Stimulated activated CD8-positive, alpha-beta memory T cell treated with anti-CD3 and anti-CD28 coated beads, Interleukin-4, amount 100 ng/mL, for 24 hours (primary cell): Measurements from ENCODE around the gene SPEF2.
A peak's percentile ranks its signal among the peaks of the same experiment; 100 is the strongest.

Experiments
- DNase-seq: peaks from one replicate; pipeline ENCODE4 v3.0.0-alpha.2; 2020; ENCODE audit warnings: low read depth

The SPEF2 gene, protein sequence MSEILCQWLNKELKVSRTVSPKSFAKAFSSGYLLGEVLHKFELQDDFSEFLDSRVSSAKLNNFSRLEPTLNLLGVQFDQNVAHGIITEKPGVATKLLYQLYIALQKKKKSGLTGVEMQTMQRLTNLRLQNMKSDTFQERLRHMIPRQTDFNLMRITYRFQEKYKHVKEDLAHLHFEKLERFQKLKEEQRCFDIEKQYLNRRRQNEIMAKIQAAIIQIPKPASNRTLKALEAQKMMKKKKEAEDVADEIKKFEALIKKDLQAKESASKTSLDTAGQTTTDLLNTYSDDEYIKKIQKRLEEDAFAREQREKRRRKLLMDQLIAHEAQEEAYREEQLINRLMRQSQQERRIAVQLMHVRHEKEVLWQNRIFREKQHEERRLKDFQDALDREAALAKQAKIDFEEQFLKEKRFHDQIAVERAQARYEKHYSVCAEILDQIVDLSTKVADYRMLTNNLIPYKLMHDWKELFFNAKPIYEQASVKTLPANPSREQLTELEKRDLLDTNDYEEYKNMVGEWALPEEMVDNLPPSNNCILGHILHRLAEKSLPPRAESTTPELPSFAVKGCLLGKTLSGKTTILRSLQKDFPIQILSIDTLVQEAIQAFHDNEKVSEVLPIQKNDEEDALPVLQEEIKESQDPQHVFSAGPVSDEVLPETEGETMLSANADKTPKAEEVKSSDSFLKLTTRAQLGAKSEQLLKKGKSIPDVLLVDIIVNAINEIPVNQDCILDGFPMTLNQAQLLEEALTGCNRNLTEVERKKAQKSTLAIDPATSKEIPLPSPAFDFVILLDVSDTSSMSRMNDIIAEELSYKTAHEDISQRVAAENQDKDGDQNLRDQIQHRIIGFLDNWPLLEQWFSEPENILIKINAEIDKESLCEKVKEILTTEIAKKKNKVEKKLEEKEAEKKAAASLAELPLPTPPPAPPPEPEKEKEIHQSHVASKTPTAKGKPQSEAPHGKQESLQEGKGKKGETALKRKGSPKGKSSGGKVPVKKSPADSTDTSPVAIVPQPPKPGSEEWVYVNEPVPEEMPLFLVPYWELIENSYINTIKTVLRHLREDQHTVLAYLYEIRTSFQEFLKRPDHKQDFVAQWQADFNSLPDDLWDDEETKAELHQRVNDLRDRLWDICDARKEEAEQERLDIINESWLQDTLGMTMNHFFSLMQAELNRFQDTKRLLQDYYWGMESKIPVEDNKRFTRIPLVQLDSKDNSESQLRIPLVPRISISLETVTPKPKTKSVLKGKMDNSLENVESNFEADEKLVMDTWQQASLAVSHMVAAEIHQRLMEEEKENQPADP (N-terminal part only)

DNA sequence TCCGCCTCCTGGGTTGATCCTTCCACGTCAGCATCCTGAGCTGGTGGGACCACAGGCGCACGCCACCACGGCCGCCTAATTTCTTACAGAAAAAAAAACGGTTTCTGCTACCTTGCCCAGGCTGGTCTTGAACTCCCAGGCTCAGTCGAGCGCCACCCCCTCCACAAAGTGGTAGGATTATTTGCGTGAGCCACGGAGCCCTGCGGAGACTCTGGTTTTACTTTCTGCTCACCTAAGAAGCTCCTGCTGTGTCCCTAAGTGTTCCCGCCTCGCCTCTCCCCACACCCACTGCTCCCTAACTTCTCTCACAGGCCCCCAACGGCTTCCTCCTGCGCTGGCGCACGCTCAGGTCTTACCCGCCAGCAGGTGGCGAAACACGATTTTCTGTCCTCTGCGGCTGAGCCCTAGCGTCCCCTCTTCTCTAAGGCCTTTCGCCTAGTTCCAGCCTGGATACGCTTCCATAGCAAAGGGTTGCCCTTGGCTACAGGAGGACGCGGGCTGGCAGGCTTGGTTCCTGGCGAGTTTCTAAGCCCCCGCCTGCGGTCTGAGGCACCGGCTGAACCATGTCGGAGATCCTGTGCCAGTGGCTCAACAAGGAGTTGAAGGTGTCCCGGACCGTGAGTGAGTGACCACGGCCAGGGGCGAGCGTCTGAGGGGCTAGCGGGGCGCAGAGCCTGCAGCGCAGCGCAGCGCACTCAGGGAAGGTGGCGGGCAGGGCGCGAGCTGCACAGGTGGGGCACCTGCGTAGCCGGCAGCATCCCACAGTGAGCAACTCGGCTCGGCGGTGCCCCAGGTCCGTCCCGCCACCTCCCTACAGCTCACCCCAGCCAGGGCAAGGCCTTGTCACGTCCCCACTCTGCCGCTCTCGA lies at the start of gene SPEF2:
Gene SPEF2 (plus strand): TSS at position 429 of the 869 bp plus-strand sequence. CDS start 135 bp downstream, at position 564.
- peak; percentile 57 for DNase-seq

DNA sequence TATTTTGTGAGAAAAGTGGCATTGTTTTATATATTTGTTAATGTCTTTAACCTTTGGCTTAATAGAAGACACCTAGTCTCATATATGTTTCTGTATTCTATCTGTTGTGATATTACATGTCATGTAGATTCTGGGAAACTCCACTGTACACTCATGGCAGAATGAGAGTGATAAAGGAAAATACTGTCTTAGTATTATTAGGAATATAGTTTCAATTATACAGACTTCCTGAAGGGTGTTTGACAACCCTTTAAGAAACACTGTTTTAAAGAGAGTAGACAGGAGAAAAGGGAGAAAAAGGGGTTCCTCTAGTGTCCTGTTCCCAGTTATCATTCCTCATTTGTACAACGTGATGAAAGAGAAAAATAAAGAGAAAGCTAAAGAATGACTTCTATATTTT lies 42.1 kb upstream of the SPEF2 start:
- DNase-seq = no peak

DNA sequence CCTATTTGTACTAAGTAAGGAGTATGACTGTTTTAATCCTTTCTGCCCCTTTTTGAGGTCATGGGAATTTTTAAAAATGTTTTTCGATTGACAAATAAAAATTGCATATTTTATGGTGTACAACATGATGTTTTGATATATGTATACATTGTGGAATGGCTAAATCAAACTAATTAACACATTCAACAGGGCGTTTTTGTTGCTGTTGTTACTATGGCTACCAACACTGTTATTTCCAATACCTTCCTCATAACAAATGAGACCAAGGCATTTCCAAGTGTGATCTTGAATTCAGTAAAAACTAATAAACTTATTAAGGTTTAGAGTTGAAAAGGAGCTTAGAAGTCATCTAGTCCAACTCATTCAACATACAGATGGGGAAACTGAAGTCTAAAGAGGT lies 30.2 kb upstream of the SPEF2 start:
- DNase-seq = no peak

DNA sequence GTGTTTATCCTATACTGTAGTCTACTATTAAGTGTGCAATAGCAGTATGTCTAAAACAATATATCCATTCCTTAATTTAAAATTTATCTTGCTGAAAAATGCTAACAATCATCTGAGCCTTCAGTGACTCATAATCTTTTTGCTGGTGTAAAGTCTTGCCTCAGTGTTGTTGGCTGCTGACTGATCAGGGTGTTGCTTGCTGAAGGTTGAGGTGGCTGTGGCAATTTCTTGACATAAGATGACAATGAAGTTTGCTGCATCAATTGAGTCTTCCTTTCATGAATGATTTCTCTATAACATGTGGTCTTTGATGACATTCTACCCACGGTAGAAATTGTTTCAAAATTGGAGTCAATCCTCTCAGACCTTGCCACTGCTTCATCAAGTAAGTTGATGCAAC lies 24.3 kb upstream of the SPEF2 start:
- no peak for DNase-seq

DNA sequence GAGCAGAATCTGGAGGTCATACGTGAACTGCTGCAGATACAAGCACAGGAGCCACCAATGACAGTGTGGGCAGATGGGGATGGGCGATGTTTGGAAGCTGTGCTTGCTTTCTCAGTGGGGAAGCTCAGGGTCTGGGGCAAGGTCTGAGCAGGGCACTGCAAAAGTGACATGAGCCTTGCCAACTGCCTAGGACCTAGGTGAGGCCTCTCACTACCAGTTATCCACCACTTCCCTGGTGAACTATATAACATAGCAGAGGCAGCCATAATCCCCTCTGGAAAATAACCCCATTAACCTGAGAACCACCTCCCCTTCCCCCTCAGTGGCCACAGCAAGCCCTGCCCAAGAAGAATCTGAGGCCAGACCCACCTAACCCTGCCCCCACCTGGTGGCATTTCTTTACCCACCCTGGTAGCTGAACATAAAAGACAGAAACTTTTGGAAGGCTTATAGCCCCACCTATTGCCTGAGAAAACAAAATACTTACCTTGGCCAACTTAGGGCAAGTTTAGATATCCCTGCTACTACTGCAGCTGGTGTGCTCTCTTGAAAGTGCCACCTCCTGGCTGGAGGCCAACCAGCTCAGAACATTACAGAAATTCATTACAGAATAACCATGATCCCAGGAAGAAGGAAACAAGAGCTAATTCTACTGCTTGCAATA lies 18.8 kb upstream of the SPEF2 start:
- DNase-seq = no peak

DNA sequence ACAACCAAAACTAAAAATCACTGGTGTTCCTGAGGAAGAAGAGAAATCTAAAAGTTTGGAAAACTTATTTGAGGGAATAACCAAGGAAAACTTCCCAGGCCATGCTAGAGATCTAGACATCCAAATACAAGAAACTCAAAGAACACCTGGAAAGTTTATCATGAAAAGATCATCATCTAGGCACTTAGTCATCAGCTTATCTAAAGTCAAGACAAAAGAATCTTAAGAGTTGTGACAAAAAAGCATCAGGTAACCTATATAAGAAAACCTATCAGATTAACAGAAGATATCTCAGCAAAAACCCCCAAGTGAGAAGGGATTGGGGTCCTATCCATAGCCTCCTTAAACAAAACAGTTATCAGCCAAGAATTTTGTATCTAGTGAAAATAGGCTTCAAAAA lies 17.1 kb upstream of the SPEF2 start:
- no peak for DNase-seq

DNA sequence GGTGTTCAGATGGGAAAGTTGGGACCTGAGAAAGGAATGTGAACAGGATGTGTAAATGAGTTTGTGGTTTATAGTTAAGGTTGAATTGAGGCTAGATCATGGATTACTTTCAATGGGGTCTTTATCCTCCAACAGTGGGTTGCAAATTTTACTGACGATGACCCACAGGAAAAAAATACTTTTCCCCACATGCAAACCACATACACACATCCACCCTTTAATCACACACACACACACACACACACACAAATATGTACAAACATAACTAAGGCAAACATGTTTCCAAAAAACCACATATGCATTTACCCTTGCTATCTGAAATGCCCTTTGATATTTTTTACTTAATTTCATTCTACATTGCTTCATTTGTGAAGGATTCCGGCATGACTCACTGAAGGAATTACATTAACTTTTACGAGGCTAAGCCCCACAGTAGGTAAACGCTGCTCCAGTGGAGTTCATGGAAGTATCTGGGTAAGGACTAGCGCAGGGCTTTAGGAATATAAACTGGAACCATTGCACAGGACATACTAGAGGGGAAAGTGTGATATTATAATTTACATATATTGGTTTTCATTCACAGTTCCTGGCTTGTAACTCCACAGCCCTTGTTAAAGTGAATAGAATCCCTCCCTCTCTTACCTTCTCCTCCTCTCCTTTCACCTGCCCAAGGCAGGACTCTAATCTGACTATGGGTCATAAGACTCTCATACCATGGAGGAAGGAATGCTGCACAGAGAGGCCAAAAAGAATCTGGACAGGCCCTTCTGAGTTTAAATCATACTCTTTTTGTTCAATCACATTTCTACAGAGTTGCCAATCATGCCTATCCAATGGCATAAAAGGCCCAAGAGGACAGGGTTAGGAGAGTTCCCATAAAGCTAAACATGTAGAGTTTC lies 8.5 kb upstream of the SPEF2 start:
- DNase-seq = no peak

DNA sequence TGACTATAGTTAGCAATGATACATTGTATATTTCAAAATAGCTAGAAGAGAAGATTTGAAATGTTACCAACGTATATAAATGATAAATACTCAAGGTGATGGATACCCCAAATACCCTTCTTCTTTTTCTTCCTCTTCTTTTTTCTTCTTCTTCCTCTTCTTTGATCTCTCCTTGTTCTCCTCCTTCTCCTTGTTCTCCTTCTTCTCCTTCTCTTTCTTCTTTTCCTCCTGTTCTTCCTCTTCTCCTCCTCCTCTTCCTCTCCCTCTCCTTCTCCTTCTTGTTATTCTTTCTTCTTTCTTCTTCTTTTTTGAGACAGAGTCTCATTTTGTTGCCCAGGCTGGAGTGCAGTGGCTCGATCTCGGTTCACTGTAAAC lies 616 bp upstream of the SPEF2 start:
- DNase-seq = no peak

DNA sequence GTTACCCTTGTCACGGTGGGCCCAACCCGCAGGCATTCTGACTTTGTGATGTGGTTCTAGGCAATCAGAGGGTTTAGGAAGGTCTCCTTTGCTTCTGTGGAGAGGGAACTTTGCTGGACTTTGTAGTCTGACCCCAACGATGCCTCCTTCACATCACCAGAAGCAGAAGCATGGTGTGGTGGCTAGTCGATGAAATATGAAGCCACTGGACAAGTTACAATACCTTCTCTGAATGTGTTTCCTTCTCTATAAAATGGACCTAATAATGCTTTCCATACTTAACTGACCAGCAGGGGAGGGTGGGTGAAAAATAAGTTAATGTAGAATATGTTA lies 607 bp downstream of the SPEF2 start:
- no peak for DNase-seq

DNA sequence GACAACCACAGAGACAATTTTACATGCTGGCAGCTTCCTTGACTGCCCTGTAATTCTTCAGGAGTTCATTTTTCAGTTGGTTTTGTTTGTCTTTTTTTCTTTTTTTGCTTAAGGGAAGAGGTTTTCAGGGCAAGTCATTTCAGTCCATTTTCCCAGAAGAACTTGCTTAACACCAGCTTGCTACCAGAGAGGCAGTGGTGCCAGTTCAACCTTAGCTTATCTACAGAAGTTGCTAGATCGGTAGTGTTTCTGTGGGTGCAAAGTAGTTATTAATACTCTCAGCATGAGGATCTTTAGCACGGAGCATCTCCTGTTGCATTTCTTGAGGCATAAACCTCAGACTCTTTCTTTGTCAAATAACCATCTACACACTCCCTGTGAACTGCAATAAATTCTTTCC lies 1.1 kb downstream of the SPEF2 start:
- no peak for DNase-seq

DNA sequence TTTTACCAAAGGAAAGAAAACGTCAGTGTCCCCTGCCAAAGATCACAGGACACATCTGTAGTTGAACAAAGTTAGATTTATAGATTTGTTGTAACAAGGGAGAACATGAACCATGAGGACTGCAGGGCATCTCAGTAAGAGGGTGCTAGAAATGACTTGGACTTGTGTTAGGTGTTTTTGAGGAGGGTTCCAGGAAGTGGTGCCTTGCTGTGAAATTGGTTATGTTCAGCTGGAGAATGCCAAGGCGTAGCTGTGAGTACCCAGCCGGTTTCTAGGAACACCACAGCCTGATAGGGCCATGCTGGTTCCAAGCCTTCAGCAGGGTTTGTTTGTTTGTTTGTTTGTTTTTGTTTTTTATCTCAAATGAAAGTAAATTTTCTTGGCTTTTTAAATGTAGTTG lies 5.3 kb downstream of the SPEF2 start:
- DNase-seq = no peak

DNA sequence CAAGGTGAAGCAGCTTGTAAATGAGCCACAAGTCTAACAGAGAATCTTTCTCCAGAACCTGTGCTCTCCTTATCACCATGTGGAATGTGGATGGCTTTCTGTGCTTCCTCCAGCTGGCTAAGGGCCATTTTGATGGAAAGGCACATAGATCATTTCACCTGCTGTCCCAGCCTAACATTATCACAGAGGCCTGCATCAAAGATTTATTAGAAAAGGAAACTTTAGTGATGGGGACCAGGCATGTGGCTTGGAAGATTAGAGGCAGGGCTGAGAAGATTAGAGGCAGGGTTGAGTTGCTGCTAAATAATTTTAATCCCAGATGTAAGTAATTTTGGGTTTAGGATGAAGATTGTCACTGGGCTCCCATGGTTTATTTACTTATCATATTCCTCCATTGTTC lies 6.3 kb downstream of the SPEF2 start:
- DNase-seq = no peak

DNA sequence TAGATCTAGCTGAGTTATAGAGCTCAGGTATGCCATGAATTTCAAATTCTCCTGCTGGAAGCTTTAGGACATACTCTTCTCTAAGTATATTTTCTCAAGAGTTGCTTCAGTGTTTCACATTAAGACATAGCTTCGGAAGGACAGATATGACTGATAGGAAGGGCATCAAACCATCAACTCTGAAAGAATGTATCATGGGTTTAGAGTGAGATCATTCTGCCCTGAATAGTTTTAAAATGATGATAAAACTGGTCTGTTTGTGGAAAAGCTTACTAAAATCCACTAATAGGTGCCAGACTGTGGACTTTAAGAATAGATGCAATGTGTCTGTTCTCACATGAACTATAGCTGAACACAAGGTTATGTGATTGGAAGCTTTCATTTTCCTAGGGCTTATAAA lies 8.4 kb downstream of the SPEF2 start:
- no peak for DNase-seq

DNA sequence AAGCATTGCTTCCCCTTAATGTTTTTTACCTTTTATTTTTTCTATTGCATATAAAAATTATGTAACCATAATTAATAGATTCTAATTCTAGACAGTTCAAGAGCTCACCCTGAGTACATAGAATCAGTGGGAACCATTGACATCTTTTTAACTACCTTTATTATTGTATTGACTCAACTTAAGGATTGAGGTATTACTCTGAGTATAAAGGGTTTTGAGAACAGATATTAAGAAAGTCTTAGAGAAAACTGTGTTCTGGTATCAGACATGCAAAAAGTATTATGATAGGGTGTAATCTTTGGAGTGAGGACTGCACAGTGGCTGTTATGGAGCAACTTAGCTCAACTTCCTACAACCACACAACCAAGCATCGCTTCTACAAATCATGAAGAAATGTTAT lies 8.9 kb downstream of the SPEF2 start:
- DNase-seq = no peak

DNA sequence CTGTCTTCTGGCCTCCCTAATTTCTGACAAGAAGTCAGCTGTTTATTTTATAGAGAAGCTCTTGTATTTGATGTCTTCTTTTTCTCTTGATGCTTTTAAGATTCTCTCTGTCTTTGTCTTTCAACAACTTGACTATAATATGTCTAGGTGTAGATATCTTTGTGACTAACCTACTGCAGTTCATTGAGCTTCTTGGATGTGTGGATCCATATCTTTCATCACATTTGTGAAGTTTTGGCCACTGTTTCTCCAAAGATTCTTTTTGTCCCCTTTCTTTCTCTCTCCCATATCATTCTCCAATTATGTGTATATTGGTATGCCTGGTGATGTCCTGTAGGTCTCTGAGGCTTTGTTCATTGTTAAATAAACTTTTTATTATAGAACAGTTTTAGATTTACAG lies 16.7 kb downstream of the SPEF2 start:
- no peak for DNase-seq

DNA sequence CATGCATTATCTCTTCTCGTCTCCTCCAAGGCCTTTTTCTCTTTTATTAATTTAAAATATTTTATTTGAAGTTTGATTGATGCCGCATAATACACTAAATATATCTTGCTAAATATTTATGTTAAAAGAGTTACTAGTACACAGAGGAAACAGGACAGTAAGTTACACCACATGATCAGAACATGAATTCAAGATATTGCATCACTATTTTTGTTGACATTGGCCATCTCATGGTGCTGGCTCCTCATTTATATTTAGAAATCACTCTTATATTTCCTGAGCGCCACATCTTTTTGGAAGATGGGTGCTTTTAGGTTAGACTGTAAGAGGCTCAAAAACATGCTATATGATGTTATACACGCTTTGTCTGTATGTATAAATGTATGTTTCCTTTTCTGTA lies 23.0 kb downstream of the SPEF2 start:
- no peak for DNase-seq

DNA sequence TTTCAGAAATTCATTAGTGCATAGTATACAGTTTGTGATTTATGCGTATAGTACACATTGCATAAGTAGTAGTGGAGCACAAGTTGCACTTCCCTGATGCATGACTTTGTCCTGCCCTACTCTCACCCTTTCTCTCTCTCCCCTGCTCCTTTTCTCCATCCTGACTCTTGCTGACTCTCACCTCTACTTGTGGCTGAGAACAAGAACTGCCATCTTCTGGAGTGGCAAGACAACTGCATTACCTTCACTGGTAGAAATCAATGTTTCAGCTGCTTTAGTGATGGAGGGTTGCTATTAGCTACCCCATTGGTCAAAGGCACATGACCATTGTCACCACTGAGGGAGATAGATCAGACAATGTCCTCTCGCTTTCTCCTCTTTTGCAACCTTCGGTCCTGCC lies 26.9 kb downstream of the SPEF2 start:
- DNase-seq = no peak

DNA sequence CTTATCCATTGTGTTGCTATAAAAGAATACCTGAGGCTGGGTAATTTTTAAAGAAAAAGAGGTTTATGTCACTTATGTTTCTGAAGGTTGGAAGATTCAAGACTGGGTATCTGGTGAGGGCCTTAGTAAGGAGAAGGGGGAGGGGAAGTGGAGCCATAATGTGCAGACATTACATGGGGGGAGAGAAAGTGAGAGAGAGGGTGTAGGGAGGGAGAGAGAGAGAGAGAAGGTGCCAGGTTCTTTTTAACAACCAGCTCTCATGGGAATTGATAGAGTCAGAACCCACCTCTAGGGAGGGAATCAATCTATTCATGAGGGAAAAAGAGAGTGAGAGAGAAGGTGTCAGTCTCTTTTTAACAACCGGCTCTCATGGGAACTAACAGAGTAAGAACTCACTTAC lies 29.5 kb downstream of the SPEF2 start:
- DNase-seq = no peak

DNA sequence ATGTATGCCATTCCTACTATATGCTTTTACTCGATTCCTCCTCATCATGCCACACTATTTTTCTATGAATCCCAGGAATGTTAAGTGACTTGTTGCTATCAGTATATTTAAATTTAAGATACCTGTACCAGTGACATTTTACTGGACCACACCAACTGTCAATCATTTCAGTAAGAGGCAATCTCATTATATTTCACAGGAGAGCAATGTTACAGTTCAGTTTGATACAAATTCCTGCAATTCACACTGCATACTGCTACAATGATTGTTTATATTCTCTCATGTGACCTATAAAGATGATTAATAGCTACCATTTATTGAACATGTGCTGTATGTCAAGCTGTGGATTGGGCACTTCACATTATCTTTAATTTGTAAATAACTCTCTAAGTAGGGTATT lies 30.0 kb downstream of the SPEF2 start:
- no peak for DNase-seq
